Lung microvascular endothelial cell (primary cell): Measurements from ENCODE around the gene RFX2. TPM values are rescaled to one million over a fixed set of nuclear protein-coding genes. Genes with fewer than 3 reads are reported as not detected.

Experiments used
- DNase-seq, 2 donors: peaks; one replicate each; pipeline versions ENCODE4 v3.0.0 to v3.0.0-alpha.2; 2010; ENCODE audit warnings: low read depth in 2 of 2
- total RNA-seq: library from RNA; depleted of rRNA; stranded (reverse); fragments of >200 nt; gene quantifications from 2 replicates; pipeline ENCODE4 v1.2.1, GENCODE V29; 2014

Gene RFX2
- total RNA-seq, 1 donor from 2014 or later: 2.4 TPM

- peak in 1 of 2 donors; percentile 35 for DNase-seq
These were observed 150.9 kb downstream of the RFX2 start for GRCh38 chr19:5959260-5960004.

GRCh38 chr19:5958851-5959122, 151.5 kb downstream of the RFX2 start:
- DNase-seq: no peak

GRCh38 chr19:5958074-5958850, 152.0 kb downstream of the RFX2 start:
- DNase-seq: no peak

GRCh38 chr19:5957170-5957569, 153.1 kb downstream of the RFX2 start:
- DNase-seq: no peak

- no peak for DNase-seq
These were observed 153.6 kb downstream of the RFX2 start for GRCh38 chr19:5956728-5957127.

GRCh38 chr19:5956323-5956722, 154.0 kb downstream of the RFX2 start:
- DNase-seq: no peak

- no peak for DNase-seq
These were observed 154.7 kb downstream of the RFX2 start for GRCh38 chr19:5955636-5955935.

GRCh38 chr19:5954293-5954692, 156.0 kb downstream of the RFX2 start:
- DNase-seq: no peak

- DNase-seq: peak; percentile 48 to 60
These were observed 156.6 kb downstream of the RFX2 start for GRCh38 chr19:5953680-5954213.

GRCh38 chr19:5953030-5953589, 157.2 kb downstream of the RFX2 start:
- DNase-seq: peak in 1 of 2 donors; percentile 76

- peak in 1 of 2 donors; percentile 26 for DNase-seq
These were observed 157.9 kb downstream of the RFX2 start for GRCh38 chr19:5952193-5953029.

GRCh38 chr19:5951338-5951861, 158.9 kb downstream of the RFX2 start:
- DNase-seq: peak; percentile 19 to 38

GRCh38 chr19:5950741-5951140, 159.6 kb downstream of the RFX2 start:
- no peak for DNase-seq

GRCh38 chr19:5949792-5950305, 160.5 kb downstream of the RFX2 start:
- DNase-seq: no peak

GRCh38 chr19:5948752-5949564, 161.3 kb downstream of the RFX2 start:
- DNase-seq: no peak

GRCh38 chr19:5947435-5947834, 162.9 kb downstream of the RFX2 start:
- no peak for DNase-seq

- DNase-seq: no peak
These were observed 166.7 kb downstream of the RFX2 start for GRCh38 chr19:5943623-5944022.
